Spleen (tissue), 7 donors: ENCODE results near the gene ZNF570.

Experiments used
- POLR2A ChIP-seq, 3 donors: fragments of 450-650 bp; IDR thresholded peaks; one replicate each; pipeline ENCODE4 v1.5.1; 2017; ENCODE audit warnings: antibody characterized with exemption in 3 of 3, mild to moderate bottlenecking in 1 of 3
- POLR2AphosphoS5 ChIP-seq, 3 donors: sonication (generic); formaldehyde crosslinking; IDR thresholded peaks; one replicate each; pipeline ENCODE4 v1.5.1; 2017; ENCODE audit warnings: antibody characterized with exemption in 3 of 3
- TF ChIP-seq, protein P1 (sequence below), 11 experiments: fragments of 200-600 bp in 7 of 11; fragments of 450-650 bp in 4 of 11; sonication (generic) in 4 of 11; IDR thresholded peaks in 8 of 11; conservative IDR thresholded peaks in 3 of 11; 1 replicate in 7 of 11; 2 replicates in 4 of 11; pipeline versions ENCODE4 v1.4.0 to v1.8.0; 2016 to 2021; ENCODE audit warnings: antibody characterized with exemption in 11 of 11, inconsistent platforms in 4 of 11, mild to moderate bottlenecking in 1 of 11
- donor health status: DM: no; HTN: no; CAD: no; lungs with moderate emphysema.
- donor health status: DM: no; HTN: no; CAD: no.
- donor health status: DM: no; HTN: no; CAD: no.

DNA sequence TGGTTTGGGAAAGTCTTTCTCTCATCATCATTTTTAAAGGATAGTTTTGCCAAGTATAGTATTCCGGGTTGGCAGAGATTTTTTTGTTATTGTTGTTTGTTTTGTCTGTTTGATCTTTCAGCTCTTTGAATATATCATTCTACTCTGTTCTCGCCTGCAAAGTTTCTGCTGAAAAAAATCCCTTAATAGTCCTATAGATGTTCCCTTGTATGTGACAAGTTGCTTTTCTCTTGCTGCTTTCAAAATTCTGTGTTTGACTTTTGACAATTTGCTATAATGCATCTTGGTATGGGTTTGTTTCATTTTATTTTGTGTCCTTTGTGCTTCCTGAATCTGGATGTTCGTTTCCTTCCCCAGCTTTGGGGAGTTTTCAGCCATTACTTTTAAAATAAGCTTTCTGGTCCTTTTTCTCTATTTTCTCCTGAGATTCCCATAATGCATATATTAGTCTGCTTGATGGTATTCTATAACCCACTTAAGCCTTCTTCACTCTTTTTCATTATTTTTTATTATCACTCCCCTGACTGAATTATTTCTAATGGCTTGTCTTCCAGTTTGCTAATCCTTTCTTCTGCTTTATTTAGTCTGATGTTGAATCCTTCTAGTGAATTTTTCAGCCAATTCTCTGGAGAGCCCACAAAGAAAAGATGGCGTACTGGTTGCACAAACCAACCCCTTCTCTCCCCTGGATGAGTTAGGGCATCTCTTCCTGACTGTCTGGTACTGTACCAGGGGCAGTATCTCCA, 16.5 kb upstream of the ZNF570 start:
- TF ChIP-seq, protein P1, sequence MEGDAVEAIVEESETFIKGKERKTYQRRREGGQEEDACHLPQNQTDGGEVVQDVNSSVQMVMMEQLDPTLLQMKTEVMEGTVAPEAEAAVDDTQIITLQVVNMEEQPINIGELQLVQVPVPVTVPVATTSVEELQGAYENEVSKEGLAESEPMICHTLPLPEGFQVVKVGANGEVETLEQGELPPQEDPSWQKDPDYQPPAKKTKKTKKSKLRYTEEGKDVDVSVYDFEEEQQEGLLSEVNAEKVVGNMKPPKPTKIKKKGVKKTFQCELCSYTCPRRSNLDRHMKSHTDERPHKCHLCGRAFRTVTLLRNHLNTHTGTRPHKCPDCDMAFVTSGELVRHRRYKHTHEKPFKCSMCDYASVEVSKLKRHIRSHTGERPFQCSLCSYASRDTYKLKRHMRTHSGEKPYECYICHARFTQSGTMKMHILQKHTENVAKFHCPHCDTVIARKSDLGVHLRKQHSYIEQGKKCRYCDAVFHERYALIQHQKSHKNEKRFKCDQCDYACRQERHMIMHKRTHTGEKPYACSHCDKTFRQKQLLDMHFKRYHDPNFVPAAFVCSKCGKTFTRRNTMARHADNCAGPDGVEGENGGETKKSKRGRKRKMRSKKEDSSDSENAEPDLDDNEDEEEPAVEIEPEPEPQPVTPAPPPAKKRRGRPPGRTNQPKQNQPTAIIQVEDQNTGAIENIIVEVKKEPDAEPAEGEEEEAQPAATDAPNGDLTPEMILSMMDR (IDR thresholded peaks at IDR 0.05 in 8 of 11, conservative IDR thresholded peaks at IDR 0.05 in 3 of 11): no peak
- TF ChIP-seq POLR2A (IDR thresholded peaks at IDR 0.05): no peak
- TF ChIP-seq POLR2AphosphoS5 (IDR thresholded peaks at IDR 0.05): no peak
